GM18951 (cell line): ENCODE data around the gene KCNJ6.

ENCODE experiments used
- POLR2A ChIP-seq: IDR thresholded peaks from 4 replicates; pipeline ENCODE4 v1.6.1; 2011; ENCODE audit warnings: mild to moderate bottlenecking; ENCODE audit not compliant: insufficient read length, insufficient read depth; ENCODE audit errors: extremely low read depth
- in situ Hi-C: fragments of 300-500 bp; cut with MboI; formaldehyde crosslinking; loops from one replicate; pipeline ENCODE4 v1.12.0; 2022; ENCODE audit warnings: low sequenced_read_pairs, mixed read lengths, inconsistent platforms; ENCODE audit not compliant: unreplicated experiment

The KCNJ6 gene

DNA sequence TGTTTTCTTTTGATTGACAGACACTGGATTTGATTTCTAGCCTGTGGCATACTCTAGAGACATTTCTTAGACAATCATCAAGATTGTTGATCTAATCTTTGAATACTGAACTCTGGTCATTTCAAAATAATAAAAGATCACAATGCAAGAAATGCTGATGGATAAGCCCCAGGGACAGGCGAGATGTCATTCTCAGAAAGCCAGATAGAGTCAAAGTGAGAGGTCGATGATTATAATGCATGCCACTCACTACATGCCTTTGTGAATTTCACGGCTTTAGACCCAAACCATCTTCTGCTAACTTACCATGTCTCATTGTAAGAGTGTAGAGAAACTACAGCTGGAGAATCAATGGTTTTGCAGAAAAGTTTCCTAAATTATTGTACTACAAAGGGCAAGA is 292.6 kb downstream of the KCNJ6 start:
- in situ Hi-C loops, result no loop called here
- TF ChIP-seq POLR2A, result no peak

DNA sequence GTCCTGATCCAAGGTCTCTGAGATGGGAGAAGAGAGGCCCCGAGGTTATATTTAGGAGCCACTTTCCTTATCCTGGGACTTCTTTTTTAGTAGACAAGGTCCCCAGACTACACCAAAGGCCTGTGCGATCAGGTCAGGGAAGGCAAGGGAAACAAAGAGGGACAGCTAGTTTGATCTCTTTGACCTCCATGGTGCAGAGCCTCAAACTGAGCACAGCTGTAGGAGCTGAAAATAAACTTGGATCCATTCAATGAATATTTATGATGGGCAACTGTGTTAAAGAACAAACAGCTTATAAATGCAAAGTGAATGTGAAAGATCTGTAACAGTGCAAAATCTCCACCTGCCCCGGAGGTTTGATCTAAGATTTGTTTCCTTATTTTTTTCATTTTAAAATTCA is 293.1 kb downstream of the KCNJ6 start:
- in situ Hi-C loops, result no loop called here
- no peak for TF ChIP-seq POLR2A

GRCh38 chr21:37622755-37623154 is 293.5 kb downstream of the KCNJ6 start:
- in situ Hi-C loops, result no loop called here
- no peak for TF ChIP-seq POLR2A

GRCh38 chr21:37620401-37620800 is 295.9 kb downstream of the KCNJ6 start:
- in situ Hi-C loops, result no loop called here
- no peak for TF ChIP-seq POLR2A

- in situ Hi-C loops, result no loop called here
- TF ChIP-seq POLR2A, result no peak
These were observed 296.7 kb downstream of the KCNJ6 start for GRCh38 chr21:37619464-37619974.

DNA sequence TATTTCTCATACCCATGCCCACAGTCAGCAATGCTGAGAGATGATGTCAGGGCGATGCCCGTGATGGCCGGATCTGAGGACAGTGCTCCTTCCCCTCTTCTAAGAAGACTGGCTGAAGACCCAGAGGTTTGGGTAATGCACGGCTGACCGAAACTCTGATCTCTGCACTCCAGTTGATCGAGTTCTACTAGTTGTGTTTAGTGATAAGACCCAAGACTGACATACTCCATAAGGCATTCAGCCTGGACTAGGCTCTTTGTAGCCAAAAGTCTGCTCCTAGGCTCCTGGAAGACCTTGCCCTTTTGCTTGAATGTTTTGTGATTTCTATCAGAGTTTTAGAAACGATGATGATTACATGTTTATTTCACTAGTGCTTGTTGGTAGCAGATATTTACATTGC is 298.2 kb downstream of the KCNJ6 start:
- TF ChIP-seq POLR2A, result no peak
- in situ Hi-C loops, result no loop called here

- TF ChIP-seq POLR2A, result no peak
- in situ Hi-C loops, result no loop called here
These were observed 300.3 kb downstream of the KCNJ6 start for GRCh38 chr21:37615962-37616361.

GRCh38 chr21:37614351-37614875 is 301.8 kb downstream of the KCNJ6 start:
- no peak for TF ChIP-seq POLR2A
- in situ Hi-C loops, result no loop called here

DNA sequence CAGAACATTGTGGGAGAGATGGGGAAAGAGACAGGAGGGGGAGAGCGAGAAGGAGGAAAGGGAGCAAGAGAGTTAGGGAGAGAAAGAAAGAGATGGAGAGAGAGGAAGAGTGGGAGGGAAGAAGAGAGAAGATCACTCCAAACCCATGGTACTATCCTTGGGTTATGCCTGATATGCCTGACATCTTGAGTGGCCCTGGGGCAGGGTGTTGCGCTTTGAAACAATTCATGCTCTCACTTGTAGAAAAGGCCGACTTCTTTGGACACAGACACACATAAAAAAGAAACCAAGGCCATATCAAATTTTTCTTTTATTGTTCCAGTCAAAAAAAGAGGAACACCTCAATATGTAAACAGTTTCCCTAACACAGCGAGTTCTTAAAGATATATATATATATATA is 309.2 kb downstream of the KCNJ6 start:
- in situ Hi-C loops, result no loop called here
- no peak for TF ChIP-seq POLR2A

- TF ChIP-seq POLR2A, result no peak
- in situ Hi-C loops, result no loop called here
These were observed 309.7 kb downstream of the KCNJ6 start for GRCh38 chr21:37606549-37606948.

- in situ Hi-C loops, result no loop called here
- TF ChIP-seq POLR2A, result no peak
These were observed 311.3 kb downstream of the KCNJ6 start for GRCh38 chr21:37605006-37605405.

- in situ Hi-C loops, result no loop called here
- TF ChIP-seq POLR2A, result no peak
These were observed 313.1 kb downstream of the KCNJ6 start for GRCh38 chr21:37603129-37603528.

- in situ Hi-C loops, result no loop called here
- TF ChIP-seq POLR2A, result no peak
These were observed 314.3 kb downstream of the KCNJ6 start for GRCh38 chr21:37601915-37602314.

DNA sequence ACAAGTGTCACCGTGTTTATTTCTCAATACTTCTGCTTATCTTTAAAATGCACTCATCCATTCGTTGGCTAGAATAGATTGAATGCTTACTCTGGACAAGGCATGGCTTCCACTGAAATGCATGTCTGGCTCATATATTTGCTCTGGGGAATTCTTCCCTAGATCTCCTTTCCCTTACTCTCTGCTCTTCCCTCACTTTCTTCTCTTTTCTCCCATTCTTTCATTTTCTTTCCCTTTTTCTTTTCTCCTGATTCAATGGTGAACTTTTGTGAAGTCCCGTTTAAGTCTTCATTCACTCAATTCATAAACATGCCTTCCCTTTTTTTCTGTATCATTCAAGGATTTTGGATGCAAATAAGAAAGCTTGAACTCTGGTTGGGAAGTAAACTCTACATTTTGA is 315.2 kb downstream of the KCNJ6 start:
- in situ Hi-C loops, result no loop called here
- no peak for TF ChIP-seq POLR2A

DNA sequence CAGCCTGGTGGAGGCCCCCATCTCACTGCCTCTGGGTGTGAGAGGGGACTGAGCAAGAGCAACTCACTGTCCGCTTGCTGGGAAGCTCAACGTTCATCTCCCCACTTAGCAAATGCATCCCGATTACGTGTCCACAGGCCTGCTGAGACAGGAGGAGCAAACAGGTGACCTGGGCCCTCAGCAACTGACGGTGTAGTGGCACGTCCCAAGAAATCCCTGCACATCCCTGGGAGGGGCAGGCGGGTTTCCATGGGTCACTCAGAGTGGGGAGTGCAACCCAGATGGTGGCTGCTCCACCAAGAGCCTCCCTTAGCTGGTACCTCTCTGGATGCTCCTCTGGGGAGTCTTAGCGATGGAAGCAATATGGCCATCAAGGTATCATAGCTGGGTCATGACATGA is 320.3 kb downstream of the KCNJ6 start:
- no peak for TF ChIP-seq POLR2A
- in situ Hi-C loops, result no loop called here
